Muscle layer of colon (tissue), 2 donors: ENCODE measurements around the gene CCDC57.

Experiments
- H3K27ac ChIP-seq: one replicate; pipeline ENCODE4 v1.7.0; 2013; ENCODE audit warnings: low read depth, mild to moderate bottlenecking, low read length, moderate library complexity
- H3K27me3 ChIP-seq, 2 donors: one replicate each; pipeline ENCODE4 v1.7.0; 2013; ENCODE audit warnings: low read length in 2 of 2, mild to moderate bottlenecking in 2 of 2; ENCODE audit not compliant: insufficient read depth in 2 of 2, control insufficient read depth in 1 of 2
- H3K36me3 ChIP-seq: one replicate; pipeline ENCODE4 v1.7.0; 2013; ENCODE audit warnings: mild to moderate bottlenecking, low read length; ENCODE audit not compliant: insufficient read depth
- H3K4me1 ChIP-seq: one replicate; pipeline ENCODE4 v1.7.0; 2013; ENCODE audit warnings: mild to moderate bottlenecking, low read length; ENCODE audit not compliant: insufficient read depth
- H3K4me3 ChIP-seq, 2 donors: one replicate each; pipeline ENCODE4 v1.7.0; 2013; ENCODE audit warnings: low read length in 2 of 2, low read depth in 1 of 2, mild to moderate bottlenecking in 1 of 2, moderate library complexity in 1 of 2
- H3K9ac ChIP-seq: one replicate; pipeline ENCODE4 v1.7.0; 2013; ENCODE audit warnings: low read length
- H3K9me3 ChIP-seq: one replicate; pipeline ENCODE4 v1.7.0; 2013; ENCODE audit warnings: mild to moderate bottlenecking, low read length
- donor health status: abdominal sarcoma.
- donor health status: Adenocarcinoma of cecum.

CCDC57 gene

GRCh38 chr17:82231562-82232321 is 19.1 kb upstream of the CCDC57 start:
- H3K27ac ChIP-seq = peak overlapping the region; percentile 82
- peaks cover 36% of the 10 kb centered on the region for H3K4me1 ChIP-seq
- H3K4me3 ChIP-seq = peak overlapping the region; percentile 73 to 74
- no peaks in the 10 kb centered on the region for H3K9me3 ChIP-seq
- H3K9ac ChIP-seq = peak overlapping the region; percentile 21
- H3K36me3 ChIP-seq = no peaks in the 10 kb centered on the region
- H3K27me3 ChIP-seq = peaks cover 0 to 12% of the 10 kb centered on the region in 2 donors

GRCh38 chr17:82231312-82231561 is 18.6 kb upstream of the CCDC57 start:
- no peaks in the 10 kb centered on the region for H3K9me3 ChIP-seq
- H3K27me3 ChIP-seq = peaks cover 0 to 12% of the 10 kb centered on the region in 2 donors
- H3K4me1 ChIP-seq = peaks cover 33% of the 10 kb centered on the region
- H3K27ac ChIP-seq = peak overlapping the region; percentile 82
- no peaks in the 10 kb centered on the region for H3K36me3 ChIP-seq
- peak overlapping the region; percentile 21 for H3K9ac ChIP-seq
- peak overlapping the region; percentile 73 to 74 for H3K4me3 ChIP-seq

GRCh38 chr17:82230609-82231311 is 18.1 kb upstream of the CCDC57 start:
- H3K9me3 ChIP-seq = no peaks in the 10 kb centered on the region
- peaks cover 0 to 12% of the 10 kb centered on the region in 2 donors for H3K27me3 ChIP-seq
- peak overlapping the region; percentile 73 to 74 for H3K4me3 ChIP-seq
- peak overlapping the region; percentile 21 for H3K9ac ChIP-seq
- H3K27ac ChIP-seq = peak overlapping the region; percentile 82
- peaks cover 28% of the 10 kb centered on the region for H3K4me1 ChIP-seq
- no peaks in the 10 kb centered on the region for H3K36me3 ChIP-seq

GRCh38 chr17:82229698-82230608 is 17.3 kb upstream of the CCDC57 start:
- H3K9ac ChIP-seq = no peak overlapping the region
- peak overlapping the region; percentile 82 for H3K27ac ChIP-seq
- H3K9me3 ChIP-seq = no peaks in the 10 kb centered on the region
- no peaks in the 10 kb centered on the region for H3K36me3 ChIP-seq
- peak overlapping the region; percentile 38 to 74 for H3K4me3 ChIP-seq
- peaks cover 0 to 12% of the 10 kb centered on the region in 2 donors for H3K27me3 ChIP-seq
- peaks cover 26% of the 10 kb centered on the region for H3K4me1 ChIP-seq

- H3K27me3 ChIP-seq = peaks cover 0 to 12% of the 10 kb centered on the region in 2 donors
- H3K27ac ChIP-seq = peak within 1 kb of the TSS; percentile 63
- peaks cover 20% of the 10 kb centered on the region for H3K4me1 ChIP-seq
- H3K9me3 ChIP-seq = no peaks in the 10 kb centered on the region
- no peaks in the 10 kb centered on the region for H3K36me3 ChIP-seq
- H3K9ac ChIP-seq = no peak within 1 kb of the TSS
- peak within 1 kb of the TSS; percentile 38 to 45 for H3K4me3 ChIP-seq
These were observed 16.4 kb upstream of the CCDC57 start, which contains the start of gene SLC16A3 for GRCh38 chr17:82228842-82229697. Gene SLC16A3 (plus strand): TSS chr17:82229042. CDS start chr17:82236009, 6,967 bp downstream.

GRCh38 chr17:82228278-82228841 is 15.7 kb upstream of the CCDC57 start:
- Histone ChIP-seq H3K4me3 (no peak overlapping the region), H3K9me3 (no peaks in the 10 kb centered on the region), H3K9ac (no peak overlapping the region), H3K27me3 (peaks cover 0 to 12% of the 10 kb centered on the region in 2 donors), H3K36me3 (no peaks in the 10 kb centered on the region), H3K4me1 (peaks cover 20% of the 10 kb centered on the region), H3K27ac (no peak overlapping the region)

- Histone ChIP-seq H3K4me1 (peaks cover 20% of the 10 kb centered on the region), H3K36me3 (no peaks in the 10 kb centered on the region), H3K27ac (peak overlapping the region; percentile 7), H3K27me3 (peaks cover 0 to 12% of the 10 kb centered on the region in 2 donors), H3K4me3 (no peak overlapping the region), H3K9ac (no peak overlapping the region), H3K9me3 (no peaks in the 10 kb centered on the region)
These were observed 15.1 kb upstream of the CCDC57 start for GRCh38 chr17:82227629-82228277.

- Histone ChIP-seq H3K36me3 (no peaks in the 10 kb centered on the region), H3K27ac (no peak overlapping the region), H3K4me1 (peaks cover 17% of the 10 kb centered on the region), H3K9ac (no peak overlapping the region), H3K4me3 (no peak overlapping the region), H3K27me3 (peaks cover 0 to 12% of the 10 kb centered on the region in 2 donors), H3K9me3 (no peaks in the 10 kb centered on the region)
These were observed 14.4 kb upstream of the CCDC57 start for GRCh38 chr17:82226809-82227628.

GRCh38 chr17:82226146-82226808 is 13.6 kb upstream of the CCDC57 start:
- Histone ChIP-seq H3K27ac (no peak overlapping the region), H3K4me3 (no peak overlapping the region)

More at GRCh38 chr17:82226146-82226808, 13.6 kb upstream of the CCDC57 start:
- peaks cover 0 to 12% of the 10 kb centered on the region in 2 donors for H3K27me3 ChIP-seq
- no peaks in the 10 kb centered on the region for H3K9me3 ChIP-seq
- no peaks in the 10 kb centered on the region for H3K36me3 ChIP-seq
- no peak overlapping the region for H3K9ac ChIP-seq
- peaks cover 14% of the 10 kb centered on the region for H3K4me1 ChIP-seq
